Stimulated activated effector memory CD8-positive, alpha-beta T cell treated with anti-CD3 and anti-CD28 coated beads, Interleukin-12 subunit alpha, Interleukin-12 subunit beta, amount 100 ng/mL, for 72 hours (primary cell): ENCODE data around the gene TNIK.
A peak's percentile ranks its signal among the peaks of the same experiment; 100 is the strongest.

ENCODE experiments used
- ATAC-seq: fragments of 150-1000 bp; cut with Tn5 transposase; 2 replicates; pipeline ENCODE4 v1.10.0; 2021
- DNase-seq, 2 donors: peaks; one replicate each; pipeline ENCODE4 v3.0.0; 2021 to 2022; ENCODE audit warnings: low spot score in 2 of 2
- H3K27ac Mint-ChIP-seq: one replicate; pipeline ENCODE4 v1.8.0; 2022; ENCODE audit warnings: mild to moderate bottlenecking, mixed read lengths
- H3K36me3 Mint-ChIP-seq: one replicate; pipeline ENCODE4 v1.8.0; 2022; ENCODE audit warnings: mild to moderate bottlenecking, mixed read lengths
- H3K4me1 Mint-ChIP-seq: one replicate; pipeline ENCODE4 v1.8.0; 2022; ENCODE audit warnings: mixed read lengths
- H3K4me3 Mint-ChIP-seq: one replicate; pipeline ENCODE4 v1.8.0; 2022; ENCODE audit warnings: mild to moderate bottlenecking, mixed read lengths
- H3K9me3 Mint-ChIP-seq: one replicate; pipeline ENCODE4 v1.8.0; 2022; ENCODE audit warnings: mixed read lengths

The TNIK gene

GRCh38 chr3:171285287-171285686 lies 174.9 kb downstream of the TNIK start:
- Mint-ChIP-seq H3K4me1 (peaks cover 56% of the 10 kb centered on the region), H3K4me3 (no peak overlapping the region), H3K36me3 (no peaks in the 10 kb centered on the region), H3K27ac (no peak overlapping the region), H3K9me3 (no peaks in the 10 kb centered on the region)
- no peak for DNase-seq
- peak; percentile 76 for ATAC-seq

GRCh38 chr3:171284308-171285075 lies 175.7 kb downstream of the TNIK start:
- H3K9me3 Mint-ChIP-seq = no peaks in the 10 kb centered on the region

GRCh38 chr3:171283848-171284222 lies 176.4 kb downstream of the TNIK start:
- ATAC-seq = no peak
- H3K4me1 Mint-ChIP-seq = peaks cover 66% of the 10 kb centered on the region
- no peaks in the 10 kb centered on the region for H3K9me3 Mint-ChIP-seq
- H3K4me3 Mint-ChIP-seq = no peak overlapping the region
- no peak for DNase-seq
- no peaks in the 10 kb centered on the region for H3K36me3 Mint-ChIP-seq
- no peak overlapping the region for H3K27ac Mint-ChIP-seq

More at GRCh38 chr3:171284308-171285075, 175.7 kb downstream of the TNIK start:
- no peaks in the 10 kb centered on the region for H3K36me3 Mint-ChIP-seq
- DNase-seq (no peak), ATAC-seq (peak; percentile 80)
- no peak overlapping the region for H3K27ac Mint-ChIP-seq
- H3K4me1 Mint-ChIP-seq = peaks cover 63% of the 10 kb centered on the region
- H3K4me3 Mint-ChIP-seq = peak overlapping the region; percentile 2

GRCh38 chr3:171283183-171283847 lies 176.9 kb downstream of the TNIK start:
- no peak for ATAC-seq
- no peak overlapping the region for H3K4me3 Mint-ChIP-seq
- peaks cover 66% of the 10 kb centered on the region for H3K4me1 Mint-ChIP-seq

GRCh38 chr3:171282041-171282440 lies 178.2 kb downstream of the TNIK start:
- H3K4me1 Mint-ChIP-seq = peaks cover 61% of the 10 kb centered on the region
- DNase-seq (no peak), ATAC-seq (no peak)
- no peaks in the 10 kb centered on the region for H3K9me3 Mint-ChIP-seq
- H3K27ac Mint-ChIP-seq = no peak overlapping the region
- H3K36me3 Mint-ChIP-seq = no peaks in the 10 kb centered on the region
- H3K4me3 Mint-ChIP-seq = no peak overlapping the region

More at GRCh38 chr3:171283183-171283847, 176.9 kb downstream of the TNIK start:
- no peaks in the 10 kb centered on the region for H3K36me3 Mint-ChIP-seq
- no peaks in the 10 kb centered on the region for H3K9me3 Mint-ChIP-seq
- H3K27ac Mint-ChIP-seq = no peak overlapping the region
- DNase-seq = no peak

GRCh38 chr3:171281256-171281992 lies 178.8 kb downstream of the TNIK start:
- no peaks in the 10 kb centered on the region for H3K36me3 Mint-ChIP-seq
- H3K9me3 Mint-ChIP-seq = no peaks in the 10 kb centered on the region
- DNase-seq = no peak
- H3K27ac Mint-ChIP-seq = no peak overlapping the region
- no peak overlapping the region for H3K4me3 Mint-ChIP-seq
- ATAC-seq = no peak
- peaks cover 54% of the 10 kb centered on the region for H3K4me1 Mint-ChIP-seq

GRCh38 chr3:171279972-171280371 lies 180.2 kb downstream of the TNIK start:
- Mint-ChIP-seq H3K9me3 (no peaks in the 10 kb centered on the region), H3K4me3 (no peak overlapping the region), H3K27ac (no peak overlapping the region), H3K36me3 (no peaks in the 10 kb centered on the region), H3K4me1 (peaks cover 49% of the 10 kb centered on the region)
- ATAC-seq (no peak), DNase-seq (no peak)

GRCh38 chr3:171278299-171278590 lies 182.0 kb downstream of the TNIK start:
- ATAC-seq (no peak), DNase-seq (no peak)
- no peaks in the 10 kb centered on the region for H3K9me3 Mint-ChIP-seq
- H3K36me3 Mint-ChIP-seq = no peaks in the 10 kb centered on the region
- peaks cover 37% of the 10 kb centered on the region for H3K4me1 Mint-ChIP-seq
- no peak overlapping the region for H3K4me3 Mint-ChIP-seq
- H3K27ac Mint-ChIP-seq = no peak overlapping the region

GRCh38 chr3:171277456-171278298 lies 182.5 kb downstream of the TNIK start:
- H3K27ac Mint-ChIP-seq = no peak overlapping the region
- H3K36me3 Mint-ChIP-seq = no peaks in the 10 kb centered on the region
- H3K4me3 Mint-ChIP-seq = no peak overlapping the region
- H3K9me3 Mint-ChIP-seq = no peaks in the 10 kb centered on the region
- ATAC-seq (peak; percentile 36), DNase-seq (no peak)
- peaks cover 34% of the 10 kb centered on the region for H3K4me1 Mint-ChIP-seq

- H3K36me3 Mint-ChIP-seq = no peaks in the 10 kb centered on the region
- H3K4me1 Mint-ChIP-seq = peaks cover 31% of the 10 kb centered on the region
- ATAC-seq = no peak
- no peak for DNase-seq
- H3K4me3 Mint-ChIP-seq = no peak overlapping the region
- no peaks in the 10 kb centered on the region for H3K9me3 Mint-ChIP-seq
- no peak overlapping the region for H3K27ac Mint-ChIP-seq
Measured at GRCh38 chr3:171276923-171277322, 183.3 kb downstream of the TNIK start.

GRCh38 chr3:171274222-171274621 lies 186.0 kb downstream of the TNIK start:
- Mint-ChIP-seq H3K27ac (no peak overlapping the region), H3K36me3 (no peaks in the 10 kb centered on the region)
- no peak for ATAC-seq

GRCh38 chr3:171270541-171270940 lies 189.7 kb downstream of the TNIK start:
- DNase-seq (no peak), ATAC-seq (no peak)
- H3K9me3 Mint-ChIP-seq = no peaks in the 10 kb centered on the region
- peaks cover 64% of the 10 kb centered on the region for H3K4me1 Mint-ChIP-seq
- no peaks in the 10 kb centered on the region for H3K36me3 Mint-ChIP-seq
- H3K4me3 Mint-ChIP-seq = peak overlapping the region; percentile 40
- peak overlapping the region; percentile 29 for H3K27ac Mint-ChIP-seq

More at GRCh38 chr3:171274222-171274621, 186.0 kb downstream of the TNIK start:
- no peaks in the 10 kb centered on the region for H3K9me3 Mint-ChIP-seq
- no peak overlapping the region for H3K4me3 Mint-ChIP-seq
- peaks cover 37% of the 10 kb centered on the region for H3K4me1 Mint-ChIP-seq
- DNase-seq = no peak

- Mint-ChIP-seq H3K4me1 (peaks cover 62% of the 10 kb centered on the region), H3K27ac (no peak overlapping the region), H3K9me3 (no peaks in the 10 kb centered on the region), H3K36me3 (no peaks in the 10 kb centered on the region), H3K4me3 (peak overlapping the region; percentile 40)
- DNase-seq = no peak
- peak; percentile 54 for ATAC-seq
Measured at GRCh38 chr3:171269542-171269941, 190.7 kb downstream of the TNIK start.

GRCh38 chr3:171268677-171269076 lies 191.5 kb downstream of the TNIK start:
- H3K36me3 Mint-ChIP-seq = no peaks in the 10 kb centered on the region
- H3K4me1 Mint-ChIP-seq = peaks cover 62% of the 10 kb centered on the region
- H3K9me3 Mint-ChIP-seq = no peaks in the 10 kb centered on the region
- ATAC-seq (no peak), DNase-seq (no peak)
- H3K4me3 Mint-ChIP-seq = no peak overlapping the region
- no peak overlapping the region for H3K27ac Mint-ChIP-seq

- Mint-ChIP-seq H3K27ac (peak overlapping the region; percentile 17), H3K4me1 (peaks cover 78% of the 10 kb centered on the region), H3K9me3 (no peaks in the 10 kb centered on the region), H3K4me3 (peak overlapping the region; percentile 16), H3K36me3 (no peaks in the 10 kb centered on the region)
- DNase-seq (no peak), ATAC-seq (peak; percentile 97)
Measured at GRCh38 chr3:171267104-171267503, 193.1 kb downstream of the TNIK start.
